ENCODE data around the gene DEPDC4. TPM values are rescaled to one million over a fixed set of nuclear protein-coding genes. Genes with fewer than 3 reads are reported as not detected.
"Not testable (repeated sequence)": the region's sequence is repeated elsewhere in the genome, so short reads cannot be mapped to it uniquely, and the experiment has no call there.

The DEPDC4 gene
- total RNA-seq, 4 donors from 2014 or later, result 0.64 to 2.3 (median 0.72) TPM; not detected in 1

DNA sequence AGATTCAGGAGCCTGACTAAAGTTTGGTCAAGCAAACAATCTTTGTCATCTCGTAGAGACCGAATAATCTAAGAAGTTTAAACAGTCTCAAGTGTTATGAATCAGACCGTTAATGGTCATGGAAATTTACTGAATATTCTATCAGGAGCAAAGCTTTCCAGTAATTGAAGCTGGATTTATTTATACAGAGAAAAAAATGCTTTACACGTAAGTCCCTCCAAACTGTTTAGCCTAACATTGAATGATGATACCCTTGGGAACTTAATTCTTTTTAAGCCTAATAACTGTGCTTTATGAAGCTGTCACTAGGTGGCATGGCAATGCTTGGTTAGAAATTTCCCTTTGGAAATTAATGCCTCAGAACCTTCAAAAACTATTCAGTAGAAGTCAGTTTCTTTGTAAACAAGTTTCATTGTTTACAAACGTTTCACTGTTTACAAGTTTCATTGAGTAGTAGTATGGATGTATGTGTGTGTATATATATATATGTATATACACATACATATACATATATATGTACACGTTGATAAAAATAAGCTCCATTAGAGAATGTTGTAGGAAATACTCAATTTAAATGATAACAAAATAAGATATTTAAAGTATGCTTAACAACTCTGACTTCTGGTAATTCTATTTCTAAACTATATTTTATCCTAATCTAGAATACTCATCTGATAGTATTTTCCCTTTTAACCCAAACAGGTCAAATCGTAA, 32.1 kb downstream of the DEPDC4 start:
- H3K27me3 ChIP-seq, result no peaks in the 10 kb centered on the region
- WGBS, result 36% methylated on average over 7 of the region's 7 CpGs
- no peak for DNase-seq (ENCODE audit: low spot score in 2 of 2)

DNA sequence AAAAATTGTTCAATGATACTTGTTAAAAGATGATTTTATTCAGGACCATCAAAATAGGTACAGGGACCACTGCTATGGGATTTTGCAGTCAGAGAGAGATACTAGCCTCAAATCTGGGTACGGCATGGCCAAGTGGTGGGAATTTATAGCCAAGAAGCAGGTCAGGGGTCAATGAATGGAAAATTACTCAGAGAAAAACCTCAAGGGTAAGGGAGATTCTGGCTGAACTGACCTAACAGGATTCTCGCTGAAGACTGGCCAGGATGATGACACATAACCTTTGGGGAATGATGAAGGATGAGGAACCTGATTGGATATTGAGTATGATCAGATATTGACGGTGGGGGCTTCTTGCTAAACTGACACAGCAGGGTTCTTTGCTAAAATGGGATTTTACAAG, 32.7 kb downstream of the DEPDC4 start:
- TF ChIP-seq, protein P1, sequence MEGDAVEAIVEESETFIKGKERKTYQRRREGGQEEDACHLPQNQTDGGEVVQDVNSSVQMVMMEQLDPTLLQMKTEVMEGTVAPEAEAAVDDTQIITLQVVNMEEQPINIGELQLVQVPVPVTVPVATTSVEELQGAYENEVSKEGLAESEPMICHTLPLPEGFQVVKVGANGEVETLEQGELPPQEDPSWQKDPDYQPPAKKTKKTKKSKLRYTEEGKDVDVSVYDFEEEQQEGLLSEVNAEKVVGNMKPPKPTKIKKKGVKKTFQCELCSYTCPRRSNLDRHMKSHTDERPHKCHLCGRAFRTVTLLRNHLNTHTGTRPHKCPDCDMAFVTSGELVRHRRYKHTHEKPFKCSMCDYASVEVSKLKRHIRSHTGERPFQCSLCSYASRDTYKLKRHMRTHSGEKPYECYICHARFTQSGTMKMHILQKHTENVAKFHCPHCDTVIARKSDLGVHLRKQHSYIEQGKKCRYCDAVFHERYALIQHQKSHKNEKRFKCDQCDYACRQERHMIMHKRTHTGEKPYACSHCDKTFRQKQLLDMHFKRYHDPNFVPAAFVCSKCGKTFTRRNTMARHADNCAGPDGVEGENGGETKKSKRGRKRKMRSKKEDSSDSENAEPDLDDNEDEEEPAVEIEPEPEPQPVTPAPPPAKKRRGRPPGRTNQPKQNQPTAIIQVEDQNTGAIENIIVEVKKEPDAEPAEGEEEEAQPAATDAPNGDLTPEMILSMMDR (IDR thresholded peaks at IDR 0.05), result no peak
- no peak for TF ChIP-seq POLR2AphosphoS5 (IDR thresholded peaks at IDR 0.05)
- no peak for TF ChIP-seq POLR2A (IDR thresholded peaks at IDR 0.05)
- no peak for TF ChIP-seq EP300 (IDR thresholded peaks at IDR 0.05)
- peak overlapping the region; percentile 55 for H3K27ac ChIP-seq
- WGBS, result 30% methylated on average over 3 of the region's 3 CpGs

More for the DNA sequence above, 32.1 kb downstream of the DEPDC4 start:
- H3K36me3 ChIP-seq, result no peaks in the 10 kb centered on the region
- no peak overlapping the region for H3K4me3 ChIP-seq
- TF ChIP-seq, protein P1 (IDR thresholded peaks at IDR 0.05), result peak in 1 of 2 donors; percentile 67
- TF ChIP-seq POLR2A (IDR thresholded peaks at IDR 0.05), result no peak
- peaks cover 13% of the 10 kb centered on the region for H3K4me1 ChIP-seq
- H3K27ac ChIP-seq, result peak overlapping the region; percentile 55
- H3K9me3 ChIP-seq, result no peaks in the 10 kb centered on the region

DNA sequence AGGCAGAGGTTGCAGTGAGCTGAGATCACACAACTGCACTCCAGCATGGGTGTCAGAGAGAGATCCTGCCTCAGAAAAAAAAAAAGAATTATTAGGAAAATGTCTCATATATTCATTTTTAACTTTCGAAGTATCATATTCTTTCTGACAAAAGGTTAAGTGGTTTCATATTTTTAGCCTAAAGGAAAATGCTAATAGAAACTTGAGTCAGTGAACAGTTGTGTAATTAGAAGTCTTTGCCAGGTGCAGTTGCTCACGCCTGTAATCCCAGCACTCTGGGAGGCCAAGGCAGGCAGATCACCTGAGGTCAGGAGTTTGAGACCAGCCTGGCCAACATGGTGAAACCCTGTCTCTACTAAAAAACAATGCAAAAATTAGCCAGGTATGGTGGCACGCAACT, 35.0 kb downstream of the DEPDC4 start:
- not testable (repeated sequence) for H3K27me3 ChIP-seq; H3K36me3 ChIP-seq; H3K27ac ChIP-seq; DNase-seq (ENCODE audit: low spot score in 2 of 2); H3K4me3 ChIP-seq; H3K9me3 ChIP-seq
- 66% methylated on average over 3 of the region's 3 CpGs for WGBS
- H3K4me1 ChIP-seq, result peaks cover 13% of the 10 kb centered on the region

More for the DNA sequence above, 32.7 kb downstream of the DEPDC4 start:
- no peaks in the 10 kb centered on the region for H3K9me3 ChIP-seq
- peaks cover 13% of the 10 kb centered on the region for H3K4me1 ChIP-seq
- no peaks in the 10 kb centered on the region for H3K36me3 ChIP-seq
- no peak for DNase-seq (ENCODE audit: low spot score in 2 of 2)
- no peak overlapping the region for H3K4me3 ChIP-seq
- H3K27me3 ChIP-seq, result no peaks in the 10 kb centered on the region

DNA sequence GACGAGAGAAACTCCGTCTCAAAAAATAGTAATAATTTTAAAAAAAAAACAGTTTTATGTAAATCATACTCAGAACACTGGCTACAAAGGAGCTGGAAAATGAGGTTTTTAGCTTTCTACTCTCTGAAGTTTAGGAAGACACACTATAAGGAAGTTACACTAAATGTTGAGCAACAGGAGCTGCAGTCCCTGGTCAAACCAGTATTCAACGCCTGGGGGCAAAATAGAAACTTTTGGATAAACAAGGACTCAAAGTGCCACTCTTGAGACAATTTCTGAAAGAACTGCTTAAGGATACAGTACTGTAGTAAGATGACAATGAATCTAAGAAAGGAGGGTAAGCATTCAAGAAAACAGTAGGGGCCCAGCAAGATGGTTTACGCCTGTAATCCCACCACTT, 37.0 kb downstream of the DEPDC4 start:
- 63% methylated on average over 4 of the region's 4 CpGs for WGBS
- no peaks in the 10 kb centered on the region for H3K27me3 ChIP-seq
- TF ChIP-seq, protein P1 (IDR thresholded peaks at IDR 0.05), result no peak
- TF ChIP-seq EP300 (IDR thresholded peaks at IDR 0.05) (no peak), POLR2AphosphoS5 (IDR thresholded peaks at IDR 0.05) (no peak)
- DNase-seq (ENCODE audit: low spot score in 2 of 2), result no peak
- no peaks in the 10 kb centered on the region for H3K9me3 ChIP-seq
- peak overlapping the region; percentile 44 for H3K27ac ChIP-seq
- peaks cover under 1% of the 10 kb centered on the region for H3K36me3 ChIP-seq
- no peak overlapping the region for H3K4me3 ChIP-seq
- H3K4me1 ChIP-seq, result peaks cover 13% of the 10 kb centered on the region

DNA sequence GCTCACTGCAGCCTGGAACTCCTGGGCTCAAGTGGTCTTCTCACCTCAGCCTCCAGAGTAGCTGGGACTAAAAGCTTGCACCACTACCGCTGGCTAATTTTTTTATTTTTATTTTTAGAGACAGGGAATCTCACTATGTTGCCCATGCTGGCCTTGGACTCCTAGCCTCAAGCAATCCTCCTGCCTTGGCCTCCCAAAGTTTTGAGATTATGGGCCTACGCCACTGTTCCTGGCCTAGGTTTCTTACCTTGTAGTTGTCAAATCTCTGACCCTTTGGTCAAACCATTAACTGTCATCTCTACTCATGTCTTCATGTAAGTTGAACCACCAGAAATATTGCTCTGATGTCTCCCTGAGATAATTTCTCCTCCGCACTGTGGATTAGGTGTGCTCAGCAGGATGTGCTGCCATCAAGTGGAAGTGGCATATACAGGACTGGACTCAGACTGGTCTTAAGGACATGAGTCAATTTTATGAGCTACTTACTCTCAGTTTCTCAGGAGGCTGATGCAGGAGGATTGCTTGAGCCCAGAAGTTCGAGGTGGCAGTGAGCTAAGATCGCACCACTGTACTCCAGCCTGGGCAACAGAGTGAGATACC, 37.7 kb downstream of the DEPDC4 start:
- H3K9me3 ChIP-seq, result no peaks in the 10 kb centered on the region
- no peak overlapping the region for H3K4me3 ChIP-seq
- no peak for TF ChIP-seq EP300 (IDR thresholded peaks at IDR 0.05)
- TF ChIP-seq POLR2AphosphoS5 (IDR thresholded peaks at IDR 0.05), result no peak
- no peak for TF ChIP-seq POLR2A (IDR thresholded peaks at IDR 0.05)
- TF ChIP-seq, protein P1 (IDR thresholded peaks at IDR 0.05), result no peak
- H3K36me3 ChIP-seq, result peaks cover 8% of the 10 kb centered on the region
- 85% methylated on average over 5 of the region's 5 CpGs for WGBS
- no peaks in the 10 kb centered on the region for H3K27me3 ChIP-seq
- peaks cover 8% of the 10 kb centered on the region for H3K4me1 ChIP-seq
- no peak for DNase-seq (ENCODE audit: low spot score in 2 of 2)
- H3K27ac ChIP-seq, result peak overlapping the region; percentile 25
